Thymus (tissue), 2 donors: ENCODE results near the gene TPCN1. TPM values are rescaled to one million over a fixed set of nuclear protein-coding genes. Genes with fewer than 3 reads are reported as not detected.

Experiments used
- polyA plus RNA-seq: library from polyadenylated mRNA; stranded (reverse); fragments of 200-250 nt; gene quantifications from one replicate; pipeline ENCODE4 v1.2.3, GENCODE V29; 2013
- total RNA-seq: library from RNA; stranded (reverse); fragments of 120-200 nt; gene quantifications from one replicate; pipeline ENCODE4 v1.2.4, GENCODE V29; 2013
- donor health status: healthy.

The TPCN1 gene
- total and polyA plus RNA-seq, 2 donors, result 4.2 to 16.7 TPM

Other genes with a start within 250 kb of the TPCN1 start
- 45.8 TPM for gene OAS2, start 242.9 kb upstream of the TPCN1 start, total RNA-seq
- gene OAS2, start 242.9 kb upstream of the TPCN1 start, polyA plus RNA-seq, result 29.8 TPM
- 4.4 TPM for gene DTX1, start 164.7 kb upstream of the TPCN1 start, total RNA-seq
- 2.1 TPM for gene DTX1, start 164.7 kb upstream of the TPCN1 start, polyA plus RNA-seq
- gene RASAL1, start 85.7 kb upstream of the TPCN1 start, total RNA-seq, result 1.7 TPM
- 3.7 TPM for gene RASAL1, start 85.7 kb upstream of the TPCN1 start, polyA plus RNA-seq
- gene CFAP73, start 71.7 kb upstream of the TPCN1 start, total RNA-seq, result 0.28 TPM
- 0.73 TPM for gene CFAP73, start 71.7 kb upstream of the TPCN1 start, polyA plus RNA-seq
- gene DDX54, start 36.0 kb upstream of the TPCN1 start, total RNA-seq, result 23.6 TPM
- 49.8 TPM for gene DDX54, start 36.0 kb upstream of the TPCN1 start, polyA plus RNA-seq
- gene RITA1, start 35.7 kb upstream of the TPCN1 start, total RNA-seq, result 18.3 TPM
- 8.5 TPM for gene RITA1, start 35.7 kb upstream of the TPCN1 start, polyA plus RNA-seq
- gene SLC8B1, start 113.6 kb downstream of the TPCN1 start, total RNA-seq, result 15.2 TPM
- gene SLC8B1, start 113.6 kb downstream of the TPCN1 start, polyA plus RNA-seq, result 55.9 TPM
- gene PLBD2, start 137.1 kb downstream of the TPCN1 start, total RNA-seq, result 2.5 TPM
- gene PLBD2, start 137.1 kb downstream of the TPCN1 start, polyA plus RNA-seq, result 9.3 TPM
- 0.52 TPM for gene SDS, start 182.4 kb downstream of the TPCN1 start, total RNA-seq
- 26.3 TPM for gene SDS, start 182.4 kb downstream of the TPCN1 start, polyA plus RNA-seq
- 2.1 TPM for gene SDSL, start 200.9 kb downstream of the TPCN1 start, total RNA-seq
- 13.1 TPM for gene SDSL, start 200.9 kb downstream of the TPCN1 start, polyA plus RNA-seq